Esophagus squamous epithelium (tissue), 5 donors: Measurements from ENCODE around the gene NDUFS2. TPM values are rescaled to one million over a fixed set of nuclear protein-coding genes. Genes with fewer than 3 reads are reported as not detected.
A peak's percentile ranks its signal among the peaks of the same experiment; 100 is the strongest.

Experiments used
- DNase-seq: peaks from one replicate; lab custom pipeline; 2025; lab: John Stamatoyannopoulos, UW
- H3K27ac ChIP-seq, 4 donors: fragments of 200-600 bp; sonication (generic); one replicate each; pipeline ENCODE4 v1.5.1; 2016 to 2019; ENCODE audit warnings: mild to moderate bottlenecking in 1 of 4
- H3K27me3 ChIP-seq, 4 donors: fragments of 200-600 bp; sonication (generic); 1 replicate in 3 of 4; 2 replicates in 1 of 4; pipeline versions ENCODE4 v1.5.1 to v1.6.0; 2017 to 2021; ENCODE audit warnings: antibody characterized with exemption in 1 of 4
- H3K36me3 ChIP-seq, 3 donors: fragments of 200-600 bp; sonication (generic); one replicate each; pipeline ENCODE4 v1.5.1; 2016 to 2019
- H3K4me1 ChIP-seq, 3 donors: fragments of 200-600 bp; sonication (generic); one replicate each; pipeline ENCODE4 v1.5.1; 2017 to 2019
- H3K4me3 ChIP-seq, 4 donors: fragments of 200-600 bp; sonication (generic); 1 replicate in 3 of 4; 2 replicates in 1 of 4; pipeline ENCODE4 v1.5.1; 2016 to 2019; ENCODE audit warnings: mild to moderate bottlenecking in 2 of 4, moderate library complexity in 1 of 4
- H3K9me3 ChIP-seq, 3 donors: fragments of 200-600 bp; sonication (generic); one replicate each; pipeline ENCODE4 v1.5.1; 2016 to 2019
- CTCF ChIP-seq, 6 experiments: fragments of 450-650 bp in 4 of 6; fragments of 200-600 bp in 2 of 6; sonication (generic) in 2 of 6; IDR thresholded peaks; one replicate each; pipeline ENCODE4 v1.5.1; 2016 to 2019; ENCODE audit warnings: antibody characterized with exemption in 6 of 6, mild to moderate bottlenecking in 4 of 6, moderate library complexity in 4 of 6
- POLR2A ChIP-seq, 4 donors: fragments of 450-650 bp; IDR thresholded peaks; one replicate each; pipeline ENCODE4 v1.6.1; 2017; ENCODE audit warnings: antibody characterized with exemption in 4 of 4, mild to moderate bottlenecking in 4 of 4, moderate library complexity in 3 of 4
- WGBS, 2 donors: methylation state at CpG; one replicate each; pipeline ENCODE4 v1.1.5; 2018; 5-methylcytosine and 5-hydroxymethylcytosine counted together
- intact Hi-C: fragments of 100-400 bp; cut with DNase I; formaldehyde crosslinking; loops from one replicate; pipeline ENCODE4 v1.15.0; 2022
- total RNA-seq, 4 donors: library from RNA; depleted of rRNA; stranded (reverse); fragments of >200 nt; gene quantifications; one replicate each; pipeline ENCODE4 v1.1.0, GENCODE V29; 2016
- donor health status: DM: yes; HTN: yes; CAD: no.

Gene NDUFS2
- total RNA-seq, 4 donors from 2014 or later: 77.7 to 140 (median 93.7) TPM

- intact Hi-C loops: no loop called here
- 42 to 53% methylated on average over 9 to 15 of the region's 27 CpGs for WGBS, 2 donors
- Histone ChIP-seq H3K4me1 (peaks cover 41 to 99% (median 84%) of the 10 kb centered on the region in 3 donors), H3K27ac (peak overlapping the region; percentile 90 to 99 (median 97)), H3K9me3 (no peaks in the 10 kb centered on the region), H3K4me3 (peak overlapping the region in 3 of 4 donors; percentile 38 to 65 (median 39)), H3K27me3 (no peaks in the 10 kb centered on the region), H3K36me3 (peaks cover 0 to 15% (median 0%) of the 10 kb centered on the region in 3 donors)
- TF ChIP-seq CTCF (IDR thresholded peaks at IDR 0.05): no peak
- TF ChIP-seq POLR2A (IDR thresholded peaks at IDR 0.05): peak in 1 of 4 donors; percentile 17
- no peak for DNase-seq
Measured at GRCh38 chr1:161196521-161197451, 5.4 kb upstream of the NDUFS2 start.

GRCh38 chr1:161197560-161198193, 4.5 kb upstream of the NDUFS2 start:
- TF ChIP-seq POLR2A (IDR thresholded peaks at IDR 0.05) (no peak), CTCF (IDR thresholded peaks at IDR 0.05) (no peak)
- Histone ChIP-seq H3K36me3 (peaks cover 0 to 11% (median 0%) of the 10 kb centered on the region in 3 donors), H3K9me3 (no peaks in the 10 kb centered on the region), H3K4me1 (peaks cover 41 to 93% (median 82%) of the 10 kb centered on the region in 3 donors), H3K27ac (peak overlapping the region; percentile 90 to 99 (median 97)), H3K27me3 (no peaks in the 10 kb centered on the region), H3K4me3 (peak overlapping the region; percentile 14 to 65 (median 38))
- no peak for DNase-seq
- intact Hi-C loops: no loop called here
- 52 to 59% methylated on average over 8 to 11 of the region's 11 CpGs for WGBS, 2 donors

GRCh38 chr1:161198194-161198896, 3.8 kb upstream of the NDUFS2 start:
- no peak for TF ChIP-seq CTCF (IDR thresholded peaks at IDR 0.05)
- TF ChIP-seq POLR2A (IDR thresholded peaks at IDR 0.05): no peak
- Histone ChIP-seq H3K27ac (peak overlapping the region; percentile 90 to 99 (median 97)), H3K9me3 (no peaks in the 10 kb centered on the region), H3K27me3 (no peaks in the 10 kb centered on the region), H3K4me3 (peak overlapping the region; percentile 14 to 65 (median 38)), H3K36me3 (peaks cover 0 to 7% (median 0%) of the 10 kb centered on the region in 3 donors), H3K4me1 (peaks cover 46 to 93% (median 84%) of the 10 kb centered on the region in 3 donors)
- DNase-seq: no peak
- 11 to 20% methylated on average over 1 to 6 of the region's 20 CpGs for whole genome bisulfite sequencing, 2 donors
- intact Hi-C loops: no loop called here

- H3K27ac ChIP-seq: peak within 1 kb of the TSS; percentile 90 to 99 (median 97)
- no peak for DNase-seq
- TF ChIP-seq CTCF (IDR thresholded peaks at IDR 0.05) (no peak), POLR2A (IDR thresholded peaks at IDR 0.05) (peak in 2 of 4 donors; percentile 46 to 71)
- peaks cover 0 to 7% (median 0%) of the 10 kb centered on the region in 3 donors for H3K36me3 ChIP-seq
- H3K4me1 ChIP-seq: peaks cover 43 to 93% (median 84%) of the 10 kb centered on the region in 3 donors
- WGBS, 2 donors: 17 to 30% methylated on average over 9 to 11 of the region's 11 CpGs
- H3K4me3 ChIP-seq: peak within 1 kb of the TSS; percentile 14 to 65 (median 38)
- intact Hi-C loops: no loop called here
- no peaks in the 10 kb centered on the region for H3K9me3 ChIP-seq
- no peaks in the 10 kb centered on the region for H3K27me3 ChIP-seq
Measured at GRCh38 chr1:161198897-161199431, 3.2 kb upstream of the NDUFS2 start, which contains the start of gene ADAMTS4. Gene ADAMTS4 (minus strand): TSS chr1:161199054. CDS start chr1:161198627, 427 bp downstream.
